ENCODE measurements around the gene OR2S2. TPM values are rescaled to one million over a fixed set of nuclear protein-coding genes. Genes with fewer than 3 reads are reported as not detected.

The OR2S2 gene
- total and polyA plus RNA-seq, 2 of the 8 experiments (the other 6 are each of a cell fraction or from before 2014, with no cell fraction given) = not detected

DNA sequence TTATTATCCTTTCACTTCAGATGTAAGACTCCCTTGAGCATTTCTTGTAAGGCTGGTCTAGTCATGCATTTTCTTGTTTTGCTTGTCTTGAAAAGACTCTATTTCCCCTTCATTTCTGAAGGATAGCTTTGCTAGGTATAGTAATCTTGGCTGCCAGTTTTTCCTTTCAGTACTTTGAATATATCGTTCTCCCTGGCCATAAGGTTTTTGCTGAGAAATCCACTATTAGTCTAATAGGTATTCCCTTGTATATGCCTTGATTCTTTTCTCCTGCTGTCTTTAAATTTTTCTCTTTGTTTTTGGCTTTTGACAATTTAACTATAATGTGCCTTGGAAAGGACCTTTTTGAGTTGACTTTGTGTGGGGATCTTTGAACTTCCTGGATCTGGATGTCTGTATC, 16.8 kb upstream of the OR2S2 start (continued):
- TF ChIP-seq CHD7 (IDR thresholded peaks at IDR 0.05; ENCODE audit: insufficient replicate concordance, low read length) (no peak), SP2 (IDR thresholded peaks at IDR 0.05; ENCODE audit: low read length) (no peak), NANOG (IDR thresholded peaks at IDR 0.05; ENCODE audit: insufficient read depth, low read depth, low read length, poor library complexity, severe bottlenecking) (no peak), CBX5 (IDR thresholded peaks at IDR 0.05; ENCODE audit: low read depth, low read length) (no peak), SIN3A (conservative IDR thresholded peaks at IDR 0.05 in 1 of 2, IDR thresholded peaks at IDR 0.05 in 1 of 2; ENCODE audit: low read depth in 1 of 2, low read length in 2 of 2) (no peak), CTBP2 (IDR thresholded peaks at IDR 0.05; ENCODE audit: borderline replicate concordance, insufficient read depth, insufficient read length, low read length) (no peak), EGR1 (IDR thresholded peaks at IDR 0.05; ENCODE audit: borderline replicate concordance, low read depth, low read length) (no peak), MAFK (IDR thresholded peaks at IDR 0.05; ENCODE audit: low read depth, low read length) (no peak), KDM1A (IDR thresholded peaks at IDR 0.05; ENCODE audit: borderline replicate concordance, low read length) (no peak), TAF7 (optimal IDR thresholded peaks at IDR 0.05; ENCODE audit: borderline replicate concordance, low read depth, low read length) (no peak)
- TF ChIP-seq, protein P1, sequence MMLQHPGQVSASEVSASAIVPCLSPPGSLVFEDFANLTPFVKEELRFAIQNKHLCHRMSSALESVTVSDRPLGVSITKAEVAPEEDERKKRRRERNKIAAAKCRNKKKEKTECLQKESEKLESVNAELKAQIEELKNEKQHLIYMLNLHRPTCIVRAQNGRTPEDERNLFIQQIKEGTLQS (IDR thresholded peaks at IDR 0.05; ENCODE audit: insufficient read depth, low read depth, low read length) = no peak

Measured in H1 (cell line).